GM11168 (cell line): ENCODE measurements around the gene NUCB2.
"Not testable (repeated sequence)": the region's sequence is repeated elsewhere in the genome, so short reads cannot be mapped to it uniquely, and the experiment has no call there.

Experiments
- in situ Hi-C: fragments of 300-500 bp; cut with MboI; formaldehyde crosslinking; loops from one replicate; pipeline ENCODE4 v1.12.0; 2022; ENCODE audit warnings: low sequenced_read_pairs; ENCODE audit not compliant: unreplicated experiment

NUCB2 gene

DNA sequence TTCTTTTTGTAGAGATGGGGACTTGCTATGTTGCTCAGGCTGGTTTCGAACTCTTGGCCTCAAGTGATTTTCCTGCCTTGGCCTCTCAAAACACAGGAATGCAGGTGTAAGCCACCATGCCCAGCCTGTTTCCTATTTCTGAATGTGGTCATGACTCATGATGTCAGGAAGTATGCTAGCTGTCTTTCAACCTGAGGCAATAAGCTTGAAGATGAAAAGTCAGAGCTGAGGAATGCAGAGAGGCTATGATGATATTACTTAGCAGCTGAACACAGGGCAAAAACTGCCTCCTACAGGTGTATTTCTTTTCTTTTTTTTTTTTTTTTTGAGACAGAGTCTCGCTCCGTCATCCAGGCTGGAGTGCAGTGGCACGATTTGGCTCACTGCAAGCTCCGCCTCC is 9.0 kb upstream of the NUCB2 start:
- in situ Hi-C loops = no loop called here

DNA sequence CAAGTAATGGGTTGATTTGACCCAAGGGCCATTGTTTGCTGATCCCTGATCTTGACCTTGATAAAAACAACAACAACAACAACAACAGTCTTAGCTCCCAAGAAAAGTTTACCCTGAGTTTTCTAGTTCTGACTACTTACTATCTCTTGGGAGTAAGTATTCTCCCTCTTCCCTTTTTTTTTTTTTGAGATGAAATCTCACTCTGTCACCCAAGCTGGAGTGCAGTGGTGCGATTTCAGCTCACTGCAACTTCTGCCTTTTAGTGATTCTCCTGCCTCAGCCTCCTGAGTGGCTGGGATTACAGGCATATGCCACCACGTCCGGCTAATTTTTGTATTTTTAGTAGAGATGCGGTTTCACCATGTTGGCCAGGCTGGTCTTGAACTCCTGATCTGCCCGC is 8.0 kb upstream of the NUCB2 start:
- in situ Hi-C loops = not testable (repeated sequence)

DNA sequence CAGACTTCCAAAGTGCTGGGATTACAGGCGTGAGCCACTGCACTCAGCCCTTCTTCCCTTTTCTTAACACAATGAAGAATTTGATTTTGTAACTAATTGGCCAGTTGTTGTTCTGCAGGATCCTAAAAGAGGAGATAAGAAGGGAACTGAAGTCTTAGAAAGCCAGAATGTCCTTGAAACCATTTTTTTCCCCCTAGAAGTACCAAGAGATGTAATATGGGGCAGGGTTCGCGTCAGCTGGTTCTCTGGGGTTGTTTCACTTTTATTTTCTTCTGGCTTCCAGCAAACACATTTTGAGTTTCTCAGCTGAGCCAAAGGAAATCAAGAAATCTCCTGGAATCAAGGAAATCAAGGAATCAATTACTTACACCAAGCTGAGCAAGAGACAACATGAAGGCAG is 7.6 kb upstream of the NUCB2 start:
- in situ Hi-C loops = no loop called here

DNA sequence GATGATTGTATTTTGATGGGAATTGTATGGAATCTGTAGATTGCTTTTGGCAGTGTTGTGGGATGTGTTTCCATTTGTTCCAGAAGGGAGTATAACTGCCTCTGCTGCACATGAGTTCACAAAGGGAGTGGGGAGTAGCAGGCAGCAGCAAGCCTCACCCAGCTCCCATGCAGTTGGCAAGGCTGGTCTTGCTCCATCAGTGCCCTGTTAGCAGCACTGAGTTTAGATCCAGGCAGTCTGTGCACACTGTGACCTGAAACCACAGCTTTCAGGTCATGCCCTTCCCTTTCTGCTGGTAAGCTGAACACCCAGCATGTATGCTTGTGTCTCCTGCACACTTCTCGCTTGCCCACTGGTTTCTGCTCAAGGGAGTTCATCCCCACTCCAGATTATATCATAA is 3.7 kb upstream of the NUCB2 start:
- in situ Hi-C loops = no loop called here

DNA sequence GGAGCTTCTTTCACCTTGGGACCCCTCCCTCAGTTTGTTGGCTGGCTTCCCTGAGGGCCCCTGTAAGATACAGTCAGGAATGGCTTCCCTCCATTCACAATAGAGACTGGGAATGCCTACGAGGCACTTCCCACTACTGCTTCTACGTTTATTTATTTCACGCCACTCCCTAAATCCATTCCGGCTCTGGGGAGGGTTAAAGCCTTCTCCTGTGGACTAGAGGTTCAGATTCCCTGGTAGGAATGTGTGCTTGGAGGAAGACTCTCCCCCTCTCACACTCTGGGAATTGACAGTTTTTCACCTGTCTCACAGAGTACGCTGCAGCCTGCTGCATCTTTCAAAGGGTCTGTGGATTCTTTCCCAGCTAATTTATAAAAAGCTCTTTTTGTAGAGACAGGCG is 3.3 kb upstream of the NUCB2 start:
- in situ Hi-C loops = no loop called here

DNA sequence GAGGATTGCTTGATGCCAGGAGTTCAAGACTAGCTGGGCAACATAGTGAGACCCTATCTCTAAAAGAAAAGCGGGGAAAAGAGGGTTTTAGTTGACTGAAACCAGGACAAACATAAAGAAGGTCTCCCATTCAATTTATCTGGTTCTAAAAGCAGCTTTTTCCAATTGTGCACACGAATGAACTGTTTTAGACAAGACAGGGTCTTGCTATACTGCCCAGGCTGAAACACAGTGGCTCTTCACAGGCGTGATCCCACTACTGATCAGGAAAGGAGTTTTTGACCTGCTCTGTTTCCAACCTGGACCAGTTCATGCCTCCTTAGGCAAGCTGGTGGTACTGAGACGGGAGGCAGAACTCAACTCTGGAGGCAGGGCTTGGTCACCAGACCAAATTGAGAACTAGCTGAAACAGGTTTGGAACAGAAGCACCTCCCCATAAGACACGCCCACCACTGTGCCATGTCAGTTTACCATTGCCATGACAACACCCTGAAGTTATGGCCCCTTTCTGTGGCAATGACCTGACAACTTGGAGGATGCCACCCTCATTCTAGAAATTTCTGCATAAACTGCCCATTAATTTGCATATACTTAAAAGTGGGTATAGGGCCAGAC is 2.8 kb upstream of the NUCB2 start:
- in situ Hi-C loops = no loop called here

DNA sequence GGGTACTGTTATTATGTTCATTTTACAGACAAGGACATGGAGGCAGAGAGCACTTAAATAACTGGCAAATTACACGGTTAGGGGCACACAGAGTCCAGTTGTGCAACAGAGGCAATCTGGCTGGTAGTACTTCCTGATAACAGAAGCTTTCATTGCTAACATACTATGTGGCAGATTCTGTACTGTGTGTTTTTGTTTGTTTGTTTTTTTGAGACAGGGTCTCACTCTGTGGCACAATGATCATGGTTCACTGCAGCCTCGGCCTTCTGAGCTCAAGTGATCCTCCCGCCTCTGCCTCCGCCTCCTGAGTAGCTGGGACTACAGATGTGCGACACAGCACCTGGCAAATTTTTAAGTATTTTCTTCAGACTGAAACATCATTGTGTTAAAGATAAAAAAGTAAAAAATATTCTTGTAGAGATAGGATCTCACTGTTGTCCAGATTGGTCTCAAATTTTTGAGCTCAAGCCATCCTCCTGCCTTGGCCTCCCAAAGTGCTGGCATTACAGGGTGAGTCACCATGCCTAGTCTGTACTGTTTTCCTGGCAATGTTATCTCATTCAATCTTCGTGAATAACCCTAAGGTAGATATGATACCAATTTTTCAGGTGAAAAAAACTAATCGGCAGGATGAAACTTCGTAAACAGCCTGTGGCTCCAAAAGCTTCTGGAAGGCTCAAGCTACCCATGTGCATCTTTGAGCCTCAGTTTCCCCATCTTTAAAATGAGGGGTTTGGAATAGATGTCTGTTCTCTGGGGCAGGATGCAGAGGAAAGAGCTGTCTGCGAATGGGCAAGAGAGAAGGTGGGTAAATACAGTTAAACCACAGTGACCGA is 921 bp upstream of the NUCB2 start:
- in situ Hi-C loops = no loop called here

DNA sequence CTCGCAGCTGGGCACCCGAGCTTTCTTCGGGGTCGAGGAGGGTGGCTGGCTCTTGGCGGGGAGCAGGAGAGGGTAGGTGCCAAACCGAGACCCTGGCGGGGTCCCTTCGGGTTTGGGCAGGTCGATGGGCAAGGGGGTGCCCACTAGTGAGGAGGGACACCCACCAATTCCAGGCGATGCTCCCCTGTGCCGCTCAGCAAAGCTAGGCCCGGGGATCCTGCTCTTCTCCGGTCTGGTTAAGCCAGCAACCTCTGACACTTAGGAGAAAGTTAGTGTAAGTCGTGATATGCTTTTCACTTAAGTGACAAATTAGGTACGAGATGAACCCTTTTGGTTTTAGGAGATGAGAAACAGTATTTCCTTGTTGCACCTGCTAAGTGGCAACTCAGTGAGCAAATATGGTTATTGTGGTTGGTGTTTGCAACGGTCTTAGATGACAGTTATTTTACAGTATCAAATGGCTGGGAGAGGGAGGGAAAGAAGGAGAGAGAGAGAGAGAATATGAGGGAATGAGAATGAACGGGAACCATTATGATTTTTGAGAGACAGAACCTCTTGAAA is 565 bp downstream of the NUCB2 start:
- in situ Hi-C loops = no loop called here

DNA sequence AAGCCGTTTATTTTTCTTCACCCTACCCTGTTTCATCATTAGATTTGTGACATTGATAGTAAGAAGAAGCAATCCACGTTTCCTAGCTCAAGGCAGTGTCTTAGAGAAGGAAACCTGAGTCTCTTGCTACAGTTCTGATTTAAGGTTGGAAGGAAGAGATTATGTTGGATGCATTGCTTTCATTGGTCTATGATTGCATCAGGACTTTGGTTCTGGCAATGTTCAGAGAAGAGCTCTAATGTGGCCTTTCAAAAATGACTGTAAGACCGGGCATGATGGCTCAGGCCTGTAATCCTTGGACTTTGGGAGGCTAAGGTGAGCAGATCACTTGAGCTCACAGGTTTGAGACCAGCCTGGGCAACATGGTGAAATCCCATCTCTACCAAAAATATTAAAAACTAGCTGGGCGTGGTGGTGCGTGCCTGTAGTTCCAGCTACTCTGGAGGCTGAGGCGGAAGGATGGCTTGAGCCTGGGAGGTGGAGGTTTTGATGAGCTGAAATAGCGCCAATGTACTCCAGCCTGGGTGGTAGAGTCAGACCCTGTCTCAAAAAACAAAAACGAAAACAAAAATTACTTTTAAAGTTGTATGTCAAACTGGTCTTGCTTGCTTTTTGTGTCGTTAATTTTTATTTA is 4.1 kb downstream of the NUCB2 start:
- in situ Hi-C loops = no loop called here

DNA sequence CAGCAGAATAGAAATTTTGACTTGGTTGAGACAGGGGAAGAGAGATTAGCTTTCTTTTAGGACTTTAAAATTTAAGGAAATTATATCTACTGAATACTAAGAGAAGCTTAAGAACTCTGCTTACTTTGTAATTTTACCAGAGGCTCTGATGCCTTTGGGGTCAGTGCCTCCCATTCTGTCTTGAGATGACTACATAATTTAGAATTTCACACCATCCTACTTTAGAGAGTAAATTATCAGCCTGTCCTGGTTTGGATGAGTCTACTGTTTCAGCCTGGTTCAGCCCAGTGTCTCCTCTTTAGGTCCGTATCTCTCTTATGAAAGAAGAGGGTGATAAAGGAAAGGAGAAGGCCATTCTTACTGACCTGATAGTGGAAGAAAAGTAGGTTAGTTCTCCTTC is 9.8 kb downstream of the NUCB2 start:
- in situ Hi-C loops = no loop called here

DNA sequence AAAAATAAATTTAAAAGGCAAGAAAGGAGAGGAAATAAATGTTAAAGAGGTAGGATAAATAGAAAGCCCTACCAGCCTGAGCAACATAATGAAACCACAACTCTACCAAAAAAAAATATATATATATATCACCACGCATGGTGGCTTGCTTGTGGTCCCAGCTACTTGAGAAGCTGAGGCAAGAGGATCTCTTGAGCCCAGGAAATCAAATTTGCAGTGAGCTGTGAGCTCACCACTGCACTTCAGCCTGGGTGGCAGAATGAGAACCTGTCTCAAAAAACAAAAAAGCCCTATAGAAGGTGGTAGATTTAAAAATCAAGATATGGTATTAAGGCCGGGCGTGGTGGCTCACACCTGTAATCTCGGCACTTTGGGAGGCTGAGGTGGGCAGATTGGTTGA is 10.5 kb downstream of the NUCB2 start:
- in situ Hi-C loops = no loop called here

DNA sequence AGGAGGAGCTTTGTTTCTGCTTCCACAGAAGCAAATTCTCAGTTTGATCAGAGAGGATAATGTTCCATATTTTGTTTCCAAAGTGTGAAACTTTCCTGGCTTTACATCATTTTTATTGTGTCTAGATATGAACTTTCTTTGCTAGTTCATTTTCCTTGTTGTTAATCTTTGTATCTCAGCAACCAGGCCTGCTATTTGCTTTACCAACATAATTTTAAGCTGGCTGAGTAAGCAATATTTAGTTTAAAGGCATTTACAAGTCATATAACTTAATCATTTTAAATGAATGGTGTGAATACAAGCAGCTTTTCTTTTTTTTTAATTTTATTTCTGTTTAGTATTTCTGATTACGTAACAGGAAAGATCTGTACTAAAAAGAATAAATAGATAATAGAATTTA is 15.2 kb downstream of the NUCB2 start:
- in situ Hi-C loops = no loop called here

DNA sequence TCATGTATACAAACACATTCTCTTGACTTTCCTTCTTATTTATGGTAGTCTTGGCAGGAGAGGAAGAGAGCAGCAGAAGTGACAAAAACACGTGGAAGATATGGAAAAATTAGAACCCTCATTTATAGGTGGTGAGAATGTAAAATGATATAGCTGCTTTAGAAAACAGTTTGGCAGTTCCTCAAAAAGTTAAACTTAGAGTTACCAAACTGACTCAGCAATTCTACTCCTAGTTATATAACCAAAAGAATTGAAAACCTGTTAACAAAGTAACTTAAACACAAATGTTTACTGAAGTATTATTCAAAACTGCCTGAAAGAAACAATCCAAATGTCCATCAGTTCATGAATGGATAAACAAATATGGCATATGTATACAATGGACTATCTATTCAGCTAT is 16.8 kb downstream of the NUCB2 start:
- in situ Hi-C loops = no loop called here

DNA sequence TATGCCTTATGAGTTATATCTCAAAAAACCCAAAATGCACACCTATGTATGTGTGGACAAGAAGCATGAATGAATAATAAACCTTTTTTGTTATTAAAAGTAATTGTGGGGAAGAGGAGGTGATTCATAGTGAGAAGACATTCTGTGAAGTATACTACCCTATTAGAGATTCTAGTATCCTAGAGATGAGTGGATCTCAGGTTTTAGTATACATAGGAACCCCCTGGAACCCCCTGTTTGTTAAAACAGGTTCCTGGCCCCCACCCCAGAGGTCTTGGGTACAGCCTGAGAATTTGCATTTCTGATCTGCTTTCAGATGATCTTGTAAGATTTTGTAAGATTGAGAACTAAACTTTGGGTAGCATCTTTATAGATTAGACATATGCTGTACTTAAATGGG is 17.5 kb downstream of the NUCB2 start:
- in situ Hi-C loops = no loop called here

DNA sequence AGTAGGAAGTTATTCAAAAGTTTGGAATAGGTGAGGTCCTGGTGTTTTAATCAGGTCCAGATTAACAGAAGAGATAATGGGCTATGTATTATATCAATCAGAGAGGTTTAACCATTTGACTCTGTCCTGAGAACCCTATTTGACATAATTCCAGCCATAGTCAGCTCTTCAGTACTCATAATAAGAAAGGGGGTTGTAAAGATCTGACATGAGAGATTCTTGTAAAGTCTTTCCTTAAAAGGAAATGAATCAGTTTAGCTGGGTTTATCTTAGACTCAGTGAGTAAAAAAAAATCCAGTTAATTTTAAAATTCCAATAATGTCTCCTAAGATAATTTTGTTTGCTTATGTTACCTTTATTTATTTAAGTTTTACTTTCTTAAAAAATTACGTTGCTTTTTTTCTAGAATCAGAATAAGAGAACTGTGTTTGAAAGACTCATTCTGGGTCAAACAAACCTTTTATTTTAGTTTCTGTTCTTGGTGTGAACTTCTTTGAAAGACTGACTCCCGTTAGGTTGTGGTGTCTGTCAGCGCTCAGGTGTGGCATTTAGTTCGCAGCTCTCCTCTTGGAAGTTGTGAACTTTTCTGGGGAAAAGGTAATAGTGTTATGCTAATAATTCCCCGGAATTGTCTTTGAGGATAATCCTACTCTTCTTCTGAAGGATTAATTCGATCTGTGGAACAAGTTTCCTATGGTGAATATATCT is 20.5 kb downstream of the NUCB2 start:
- in situ Hi-C loops = loop anchor here (5.0 kb wide), 1 partner anchor 65 kb away; no protein-coding TSS in a partner anchor

DNA sequence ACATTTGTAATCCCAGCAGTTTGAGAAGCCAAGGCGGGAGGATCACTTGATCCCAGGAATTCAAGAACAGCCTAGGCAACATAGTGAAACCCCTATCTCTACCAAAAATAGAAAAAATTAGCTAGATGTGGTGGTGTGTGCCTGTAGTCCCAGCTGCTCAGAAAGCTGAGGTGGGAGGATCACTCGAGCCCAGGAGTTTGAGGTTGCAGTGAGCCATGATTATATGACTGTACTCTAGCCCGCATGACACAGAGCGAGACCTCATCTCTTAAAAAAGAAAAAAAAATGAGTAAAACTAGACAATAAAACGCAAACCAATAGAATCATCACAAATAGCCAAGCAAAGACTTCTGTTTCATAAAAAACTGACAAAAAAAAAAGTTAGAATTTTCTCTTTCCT is 21.8 kb downstream of the NUCB2 start:
- in situ Hi-C loops = loop anchor here (5.0 kb wide), 1 partner anchor 66 kb away; no protein-coding TSS in a partner anchor

DNA sequence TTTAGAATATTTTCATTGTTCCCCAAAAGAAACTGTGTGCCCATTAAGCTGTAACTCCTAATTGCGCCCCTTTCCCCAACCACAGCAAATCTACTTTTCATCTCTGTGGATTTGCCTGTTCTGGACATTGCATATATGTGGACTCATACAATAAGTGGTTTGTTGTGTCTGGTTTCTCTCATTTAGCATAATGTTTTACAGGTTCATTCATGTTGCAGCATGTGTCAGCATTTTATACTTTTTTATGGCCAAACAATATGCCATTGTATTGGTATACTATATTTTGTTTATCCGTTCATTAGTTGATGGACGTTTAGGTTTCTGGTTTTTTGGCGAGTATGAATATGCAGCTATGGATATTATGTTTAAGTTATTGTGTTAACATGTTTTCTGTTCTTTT is 23.8 kb downstream of the NUCB2 start:
- in situ Hi-C loops = no loop called here

DNA sequence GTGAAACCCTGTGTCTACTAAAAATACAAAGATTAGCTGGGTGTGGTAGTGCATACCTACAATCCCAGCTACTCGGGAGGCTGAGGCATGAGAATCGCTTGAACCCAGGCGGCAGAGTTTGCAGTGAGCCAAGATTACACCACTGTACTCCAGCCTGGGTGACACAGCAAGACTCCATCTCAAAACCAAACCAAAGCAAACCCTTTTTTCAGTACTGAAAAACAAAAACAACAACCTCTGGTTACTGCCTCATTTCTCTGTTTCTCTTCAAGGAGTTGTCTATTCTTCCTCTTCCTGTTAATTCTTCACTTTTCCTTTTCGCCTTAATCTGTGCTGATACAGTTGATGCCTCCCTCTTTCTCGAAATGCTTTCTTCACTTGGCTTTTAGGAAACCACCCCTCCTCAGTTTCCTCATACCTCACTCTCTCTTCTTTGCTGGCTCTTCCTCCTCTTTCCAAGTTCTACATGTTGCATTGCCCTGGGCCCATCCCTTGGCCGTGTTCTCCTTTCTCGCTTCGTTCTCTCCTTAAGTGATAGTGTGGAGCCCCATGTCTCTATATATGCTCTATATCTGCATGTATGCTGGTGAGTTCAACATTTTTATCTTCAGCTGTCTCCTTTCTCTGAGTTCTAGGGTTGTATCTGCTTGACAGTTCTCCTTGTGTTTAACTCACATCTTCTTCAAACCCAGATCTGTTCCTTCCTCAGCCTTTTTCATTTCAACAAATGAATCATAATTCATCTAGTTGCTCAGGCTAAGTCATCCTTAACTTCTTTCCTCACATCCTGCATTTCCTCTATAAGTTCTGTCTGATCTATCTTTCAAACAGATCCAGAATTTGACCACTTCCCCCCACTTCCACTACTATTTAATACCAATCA is 37.1 kb downstream of the NUCB2 start:
- in situ Hi-C loops = no loop called here

DNA sequence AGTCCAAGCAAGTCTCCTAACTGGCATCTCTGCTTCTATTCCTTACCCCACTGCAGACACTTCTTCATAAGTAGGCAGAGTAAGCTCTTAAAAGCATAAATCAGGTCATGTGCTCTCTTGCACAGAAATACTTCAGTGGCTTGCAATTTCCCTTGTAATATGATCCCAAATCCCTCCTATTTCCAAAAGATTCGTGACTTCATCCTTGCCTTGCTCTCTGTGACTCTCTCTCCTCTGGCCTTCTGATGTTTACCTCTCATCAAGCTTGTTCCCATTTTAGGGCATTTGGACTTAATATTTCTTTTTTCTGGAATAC is 37.7 kb downstream of the NUCB2 start:
- in situ Hi-C loops = no loop called here

DNA sequence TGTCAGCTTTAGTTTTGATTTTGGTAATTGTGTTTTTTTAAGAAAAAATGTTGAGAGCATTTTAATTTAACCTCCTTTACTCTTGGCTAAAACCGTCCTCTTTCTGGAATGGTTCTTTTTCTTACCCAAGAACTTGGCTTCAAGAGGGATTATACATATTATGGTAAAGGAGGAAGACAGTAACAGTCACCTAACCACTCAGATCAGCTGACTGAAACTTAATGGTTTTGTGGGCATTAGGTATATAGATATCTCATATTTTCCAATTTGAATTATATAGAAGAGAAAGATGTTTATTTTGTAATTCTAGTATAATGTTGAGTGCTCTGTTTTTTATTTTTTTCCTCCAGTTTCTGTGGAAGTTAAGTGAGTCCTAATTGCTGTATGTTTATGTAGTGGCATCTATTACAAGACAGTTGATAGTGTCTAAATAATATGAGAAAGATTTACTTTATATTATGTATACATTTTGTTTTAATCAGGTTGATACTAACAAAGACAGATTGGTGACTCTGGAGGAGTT is 38.4 kb downstream of the NUCB2 start:
- in situ Hi-C loops = no loop called here
